ENCODE data around the gene CRTAC1.

CRTAC1 gene

GRCh38 chr10:98030093-98030821, at the start of gene CRTAC1:
TSS of gene CRTAC1 (minus strand) at chr10:98030621. CDS start at chr10:98030472, 149 bp downstream.
- TF ChIP-seq CTCF (conservative IDR thresholded peaks at IDR 0.05) = no peak
- TF ChIP-seq ZFX (IDR thresholded peaks at IDR 0.05) = no peak
- no peak within 1 kb of the TSS for H3K27ac ChIP-seq

DNA sequence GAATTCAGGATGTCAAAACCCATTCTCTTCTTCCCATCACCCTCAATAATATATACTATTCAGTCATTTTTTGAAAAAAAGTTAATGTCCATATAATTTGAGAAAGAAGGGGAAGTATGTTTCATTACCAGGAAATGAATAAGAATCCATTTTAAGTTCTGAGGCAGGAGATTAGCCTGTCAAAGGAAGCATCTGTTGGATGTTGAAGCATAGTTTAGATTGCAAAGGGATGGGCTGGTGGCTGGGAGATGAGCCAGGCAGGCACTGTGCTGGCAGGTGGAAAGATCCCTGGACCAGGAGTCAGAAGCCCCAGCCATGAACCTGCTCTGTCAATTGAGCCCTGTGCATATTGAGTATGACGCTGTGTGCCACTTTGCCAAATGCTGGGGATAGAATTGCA, 48.4 kb upstream of the CRTAC1 start:
- no peak overlapping the region for H3K27ac ChIP-seq
- no peak for TF ChIP-seq CTCF (conservative IDR thresholded peaks at IDR 0.05)

GRCh38 chr10:98077223-98077622, 46.8 kb upstream of the CRTAC1 start:
- TF ChIP-seq CTCF (conservative IDR thresholded peaks at IDR 0.05) = no peak
- H3K27ac ChIP-seq = no peak overlapping the region

DNA sequence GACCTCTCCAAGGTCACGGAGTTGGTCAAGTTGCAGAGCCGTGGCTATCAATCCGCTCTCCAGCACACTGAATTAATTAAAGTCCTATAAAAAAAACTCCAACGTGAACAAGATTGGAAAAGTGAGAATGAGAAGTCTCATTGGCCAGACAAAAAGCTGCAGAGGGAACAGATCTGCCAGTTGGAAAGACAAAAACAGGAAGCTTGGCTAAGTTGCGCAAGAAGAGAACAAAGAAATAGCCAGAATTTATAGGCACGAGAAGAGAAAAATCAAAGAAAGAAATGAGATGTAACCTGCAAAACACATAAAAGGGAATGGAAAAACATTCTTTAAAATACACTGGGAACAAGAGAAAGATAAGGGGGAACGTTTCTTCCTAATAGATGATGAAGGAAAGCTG, 45.7 kb upstream of the CRTAC1 start:
- TF ChIP-seq CTCF (conservative IDR thresholded peaks at IDR 0.05) (no peak), ZFX (IDR thresholded peaks at IDR 0.05) (no peak)
- no peak overlapping the region for H3K27ac ChIP-seq

- H3K27ac ChIP-seq = no peak overlapping the region
- TF ChIP-seq CTCF (conservative IDR thresholded peaks at IDR 0.05) = no peak
- no peak for TF ChIP-seq ZFX (IDR thresholded peaks at IDR 0.05)
Observed at GRCh38 chr10:98074315-98074911, 44.0 kb upstream of the CRTAC1 start.

- TF ChIP-seq CTCF (conservative IDR thresholded peaks at IDR 0.05) (no peak), ZFX (IDR thresholded peaks at IDR 0.05) (no peak)
- no peak overlapping the region for H3K27ac ChIP-seq
Observed at GRCh38 chr10:98067165-98067564, 36.7 kb upstream of the CRTAC1 start.

DNA sequence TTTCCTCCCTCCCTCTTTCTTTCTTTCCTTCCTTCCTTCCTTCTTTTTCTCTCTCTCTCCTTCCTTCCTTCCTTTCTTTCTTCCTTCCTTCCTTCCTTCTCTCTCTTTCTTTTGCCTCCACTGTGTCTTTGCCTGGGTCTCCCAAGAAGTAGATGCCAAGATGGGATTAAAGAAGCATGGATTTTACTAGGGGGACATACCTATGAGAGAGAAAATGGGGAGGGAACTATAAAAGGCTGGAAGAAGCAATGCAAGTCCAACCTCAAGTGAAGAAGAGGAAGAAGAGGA, 33.3 kb upstream of the CRTAC1 start:
- no peak for TF ChIP-seq ZFX (IDR thresholded peaks at IDR 0.05)
- no peak for TF ChIP-seq CTCF (conservative IDR thresholded peaks at IDR 0.05)
- H3K27ac ChIP-seq = no peak overlapping the region
